Epithelial cell of proximal tubule (primary cell): Measurements from ENCODE around the gene CRELD1. TPM values are rescaled to one million over a fixed set of nuclear protein-coding genes. Genes with fewer than 3 reads are reported as not detected.
"Not testable (repeated sequence)": the region's sequence is repeated elsewhere in the genome, so short reads cannot be mapped to it uniquely, and the experiment has no call there.

Experiments
- DNase-seq: peaks from one replicate; pipeline ENCODE4 v3.0.0-alpha.2; 2011; ENCODE audit warnings: low read depth
- H3K4me3 ChIP-seq: 2 replicates; pipeline ENCODE4 v1.5.1; 2011; ENCODE audit warnings: low read depth, mild to moderate bottlenecking, low read length
- total RNA-seq: library from RNA; depleted of rRNA; stranded (reverse); fragments of >200 nt; gene quantifications from 2 replicates; pipeline ENCODE4 v1.2.3, GENCODE V29; 2015
- TF ChIP-seq, protein P1 (sequence below): conservative IDR thresholded peaks from 2 replicates; pipeline ENCODE4 v1.5.1; 2012; ENCODE audit warnings: low read depth, mild to moderate bottlenecking, low read length

Gene CRELD1
- total RNA-seq, 1 donor from 2014 or later: 36.6 TPM

DNA sequence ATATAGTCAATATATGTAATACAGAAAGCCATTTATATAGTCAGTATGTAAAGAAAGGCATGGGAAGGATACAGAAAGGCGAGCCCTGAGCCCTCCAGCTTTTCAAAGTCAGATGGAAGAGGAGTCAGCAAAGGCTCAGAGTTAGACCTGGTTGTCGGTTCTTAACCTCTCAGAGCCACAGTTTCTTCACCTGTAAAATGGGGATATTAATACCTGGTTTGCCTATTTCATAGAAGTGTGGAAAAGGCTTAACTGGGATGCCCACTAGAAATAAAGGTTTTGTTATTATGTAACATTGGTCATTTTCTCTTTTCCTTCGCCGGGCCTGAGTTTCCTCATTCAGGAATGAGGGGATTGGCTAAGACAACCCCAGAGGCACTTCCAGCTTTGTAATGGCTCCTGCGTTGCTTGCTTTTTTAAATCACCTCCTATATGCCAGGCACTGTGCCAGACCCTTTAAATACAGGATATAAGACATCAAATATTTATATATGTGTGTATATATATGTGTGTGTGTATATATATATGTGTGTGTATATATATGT is 2.4 kb downstream of the CRELD1 start:
- H3K4me3 ChIP-seq: no peak overlapping the region
- TF ChIP-seq, protein P1, sequence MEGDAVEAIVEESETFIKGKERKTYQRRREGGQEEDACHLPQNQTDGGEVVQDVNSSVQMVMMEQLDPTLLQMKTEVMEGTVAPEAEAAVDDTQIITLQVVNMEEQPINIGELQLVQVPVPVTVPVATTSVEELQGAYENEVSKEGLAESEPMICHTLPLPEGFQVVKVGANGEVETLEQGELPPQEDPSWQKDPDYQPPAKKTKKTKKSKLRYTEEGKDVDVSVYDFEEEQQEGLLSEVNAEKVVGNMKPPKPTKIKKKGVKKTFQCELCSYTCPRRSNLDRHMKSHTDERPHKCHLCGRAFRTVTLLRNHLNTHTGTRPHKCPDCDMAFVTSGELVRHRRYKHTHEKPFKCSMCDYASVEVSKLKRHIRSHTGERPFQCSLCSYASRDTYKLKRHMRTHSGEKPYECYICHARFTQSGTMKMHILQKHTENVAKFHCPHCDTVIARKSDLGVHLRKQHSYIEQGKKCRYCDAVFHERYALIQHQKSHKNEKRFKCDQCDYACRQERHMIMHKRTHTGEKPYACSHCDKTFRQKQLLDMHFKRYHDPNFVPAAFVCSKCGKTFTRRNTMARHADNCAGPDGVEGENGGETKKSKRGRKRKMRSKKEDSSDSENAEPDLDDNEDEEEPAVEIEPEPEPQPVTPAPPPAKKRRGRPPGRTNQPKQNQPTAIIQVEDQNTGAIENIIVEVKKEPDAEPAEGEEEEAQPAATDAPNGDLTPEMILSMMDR: no peak
- no peak for DNase-seq

DNA sequence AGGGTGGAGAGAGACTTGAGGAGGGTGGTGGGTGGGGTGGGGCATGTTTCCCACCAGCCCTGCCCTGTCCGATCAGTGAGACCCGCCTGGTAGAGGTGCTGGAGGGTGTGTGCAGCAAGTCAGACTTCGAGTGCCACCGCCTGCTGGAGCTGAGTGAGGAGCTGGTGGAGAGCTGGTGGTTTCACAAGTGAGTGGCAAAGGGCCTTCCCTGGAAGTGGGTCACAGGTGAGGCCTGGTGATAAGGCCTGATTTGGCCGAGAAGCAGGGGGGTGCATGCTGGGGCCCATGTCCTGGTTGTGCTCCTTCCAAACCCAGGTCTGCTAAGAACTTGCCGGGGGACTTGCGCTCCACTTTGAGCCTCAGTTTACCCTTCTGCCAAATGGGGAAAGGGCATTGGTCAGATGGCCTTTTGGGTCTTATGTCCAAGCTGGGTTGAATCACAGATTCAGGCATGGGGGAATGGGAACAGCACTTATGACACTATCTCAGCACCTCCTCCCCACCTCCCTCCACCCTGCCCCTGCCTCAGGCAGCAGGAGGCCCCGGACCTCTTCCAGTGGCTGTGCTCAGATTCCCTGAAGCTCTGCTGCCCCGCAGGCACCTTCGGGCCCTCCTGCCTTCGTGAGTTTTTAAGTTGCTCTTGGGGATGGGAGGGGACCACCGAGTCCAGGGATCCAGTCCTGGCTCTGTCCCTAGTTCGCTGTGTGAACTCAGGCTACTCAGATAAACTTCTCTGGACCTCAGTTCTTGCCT is 4.0 kb downstream of the CRELD1 start:
- TF ChIP-seq, protein P1: no peak
- H3K4me3 ChIP-seq: no peak overlapping the region
- no peak for DNase-seq

DNA sequence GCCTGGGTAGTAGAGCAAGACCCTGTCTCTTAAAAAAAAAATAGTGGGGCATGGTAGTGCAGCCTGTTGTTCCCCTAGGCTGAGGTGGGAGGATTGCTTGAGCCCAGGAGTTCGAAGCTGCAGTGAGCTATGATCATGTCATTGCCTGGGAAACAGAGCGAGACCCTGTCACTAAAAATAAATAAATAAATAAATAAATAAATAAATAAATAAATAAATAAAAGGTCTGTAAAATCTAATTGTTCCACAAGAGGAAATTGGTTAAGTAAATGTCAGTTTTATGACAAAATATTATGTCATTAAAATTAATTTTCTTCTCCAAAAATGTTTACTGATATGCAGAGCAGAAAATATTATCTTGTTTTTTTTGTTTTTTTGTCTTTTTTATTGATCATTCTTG is 5.3 kb downstream of the CRELD1 start:
- TF ChIP-seq, protein P1: no peak
- no peak for DNase-seq
- no peak overlapping the region for H3K4me3 ChIP-seq

DNA sequence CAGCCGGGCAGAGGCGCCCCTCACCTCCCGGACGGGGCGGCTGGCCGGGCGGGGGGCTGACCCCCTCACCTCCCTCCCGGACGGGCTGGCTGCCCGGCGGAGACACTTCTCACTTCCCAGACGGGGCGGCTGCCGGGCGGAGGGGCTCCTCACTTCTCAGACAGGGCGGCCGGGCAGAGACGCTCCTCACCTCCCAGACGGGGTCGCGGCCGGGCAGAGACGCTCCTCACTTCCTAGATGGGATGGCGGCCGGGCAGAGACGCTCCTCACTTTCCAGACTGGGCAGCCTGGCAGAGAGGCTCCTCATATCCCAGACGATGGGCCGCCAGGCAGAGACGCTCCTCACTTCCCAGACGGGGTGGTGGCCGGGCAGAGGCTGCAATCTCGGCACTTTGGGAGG is 6.3 kb downstream of the CRELD1 start:
- not testable (repeated sequence) for H3K4me3 ChIP-seq, DNase-seq

DNA sequence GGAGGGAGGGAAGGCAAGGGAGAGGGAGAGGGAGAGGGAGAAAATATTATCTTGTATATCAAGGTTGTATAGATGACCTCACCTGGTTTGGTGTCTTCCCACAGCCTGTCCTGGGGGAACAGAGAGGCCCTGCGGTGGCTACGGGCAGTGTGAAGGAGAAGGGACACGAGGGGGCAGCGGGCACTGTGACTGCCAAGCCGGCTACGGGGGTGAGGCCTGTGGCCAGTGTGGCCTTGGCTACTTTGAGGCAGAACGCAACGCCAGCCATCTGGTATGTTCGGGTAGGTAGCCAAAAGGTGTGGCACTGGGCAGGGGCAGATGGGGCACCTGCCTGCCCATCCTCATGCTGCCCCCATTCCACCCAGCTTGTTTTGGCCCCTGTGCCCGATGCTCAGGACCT is 7.1 kb downstream of the CRELD1 start:
- TF ChIP-seq, protein P1: no peak
- H3K4me3 ChIP-seq: no peak overlapping the region
- DNase-seq: no peak

DNA sequence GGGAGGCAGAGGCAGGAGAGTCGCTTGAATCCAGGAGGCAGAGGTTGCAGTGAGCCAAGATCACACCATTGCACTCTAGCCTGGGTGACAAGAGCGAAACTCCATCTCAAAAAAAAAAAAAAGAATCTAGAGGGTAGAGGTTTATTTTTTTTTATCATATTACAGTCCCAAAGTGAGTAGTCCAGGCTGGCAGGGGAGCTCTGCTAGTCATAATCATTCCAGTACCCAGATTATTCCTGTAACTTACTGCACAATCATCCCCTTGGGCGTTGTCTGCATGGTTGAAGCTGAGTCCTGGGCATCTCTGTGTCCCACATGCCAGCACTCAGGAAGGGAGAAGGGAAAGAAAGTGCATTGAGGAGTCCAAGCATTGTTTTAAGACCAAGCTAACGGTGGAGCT is 8.5 kb downstream of the CRELD1 start:
- DNase-seq: no peak
- TF ChIP-seq, protein P1: no peak
- H3K4me3 ChIP-seq: no peak overlapping the region

DNA sequence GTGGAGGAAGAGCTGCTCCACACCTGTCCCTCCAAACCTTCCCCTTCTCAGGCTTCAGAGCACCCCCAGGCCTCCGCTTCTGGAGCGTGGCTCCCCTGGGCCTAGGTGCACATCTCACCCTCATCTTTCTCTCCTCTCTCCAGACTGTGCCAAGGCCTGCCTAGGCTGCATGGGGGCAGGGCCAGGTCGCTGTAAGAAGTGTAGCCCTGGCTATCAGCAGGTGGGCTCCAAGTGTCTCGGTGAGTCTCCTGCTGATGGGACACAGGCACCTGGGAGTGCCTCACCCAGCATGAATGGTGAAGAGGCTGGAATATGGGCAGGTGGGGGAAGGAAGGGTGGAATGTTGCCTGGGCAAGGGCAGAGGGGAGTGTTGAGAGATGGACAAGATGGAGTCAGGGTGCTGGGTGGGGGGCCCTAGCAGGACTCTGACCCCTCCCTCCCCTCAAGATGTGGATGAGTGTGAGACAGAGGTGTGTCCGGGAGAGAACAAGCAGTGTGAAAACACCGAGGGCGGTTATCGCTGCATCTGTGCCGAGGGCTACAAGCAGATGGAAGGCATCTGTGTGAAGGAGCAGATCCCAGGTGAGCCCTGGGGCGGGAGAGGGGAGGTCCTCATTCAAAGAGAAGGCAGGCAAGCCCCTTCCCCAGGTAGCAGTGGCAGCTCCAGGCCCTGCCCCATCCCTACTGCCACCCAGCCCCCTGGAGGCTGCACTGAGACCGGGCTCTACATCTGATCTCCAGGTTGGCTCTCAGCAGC is 9.5 kb downstream of the CRELD1 start:
- TF ChIP-seq, protein P1: no peak
- no peak for DNase-seq
- no peak overlapping the region for H3K4me3 ChIP-seq
